A673 (cell line): ENCODE measurements around the gene CYB561D2. TPM values are rescaled to one million over a fixed set of nuclear protein-coding genes. Genes with fewer than 3 reads are reported as not detected.

Source experiments
- BruUV-seq: library from RNA; stranded (reverse); fragments of 400-500 nt; replicated peaks from 2 replicates; lab custom pipeline; 2021; lab: Mats Ljungman, UMichigan
- CTCF ChIA-PET: fragments of 300-600 bp; sonication (Branson Sonifier 250); formaldehyde crosslinking; loops from one replicate; lab custom pipeline; 2022; ENCODE audit warnings: antibody characterized with exemption; lab: Charles Lee
- POLR2A ChIA-PET: fragments of 300-600 bp; sonication (Branson Sonifier 250); formaldehyde crosslinking; loops from one replicate; lab custom pipeline; 2022; ENCODE audit warnings: antibody characterized with exemption; ENCODE audit not compliant: low non-redundant PET; lab: Charles Lee
- DNase-seq: peaks from one replicate; pipeline ENCODE4 v3.0.0-alpha.2; 2015; ENCODE audit warnings: low spot score
- H3K27ac ChIP-seq: fragments of 200-600 bp; sonication (generic); 2 replicates; pipeline ENCODE4 v1.5.1; 2016; ENCODE audit warnings: mixed run types, low read depth, mild to moderate bottlenecking, mixed read lengths, antibody characterized with exemption, low read length; ENCODE audit not compliant: poor library complexity, severe bottlenecking
- H3K27me3 ChIP-seq: fragments of 200-600 bp; sonication (generic); replicated peaks from 2 replicates; pipeline ENCODE4 v1.6.1; 2017; ENCODE audit warnings: mixed run types, low read depth, mild to moderate bottlenecking, mixed read lengths, antibody characterized with exemption, low read length; ENCODE audit not compliant: insufficient read depth, poor library complexity
- H3K36me3 ChIP-seq: fragments of 200-600 bp; sonication (generic); 2 replicates; pipeline ENCODE4 v1.6.1; 2016; ENCODE audit warnings: mixed run types, mild to moderate bottlenecking, mixed read lengths, antibody characterized with exemption, low read length; ENCODE audit not compliant: insufficient read depth, poor library complexity, severe bottlenecking
- H3K4me1 ChIP-seq: fragments of 200-600 bp; sonication (generic); 2 replicates; pipeline ENCODE4 v1.6.1; 2017; ENCODE audit warnings: mixed run types, mild to moderate bottlenecking, mixed read lengths, antibody characterized with exemption, low read length; ENCODE audit not compliant: insufficient read depth, poor library complexity, severe bottlenecking
- H3K4me3 ChIP-seq: fragments of 200-600 bp; sonication (generic); 2 replicates; pipeline ENCODE4 v1.5.1; 2016; ENCODE audit warnings: low read depth, mixed run types, mild to moderate bottlenecking, mixed read lengths, low read length; ENCODE audit not compliant: poor library complexity, severe bottlenecking
- H3K9me3 ChIP-seq: fragments of 200-600 bp; sonication (generic); 2 replicates; pipeline ENCODE4 v1.6.1; 2016; ENCODE audit warnings: mixed run types, low read depth, mild to moderate bottlenecking, mixed read lengths, antibody characterized with exemption, low read length; ENCODE audit not compliant: poor library complexity, severe bottlenecking
- CTCF ChIP-seq: fragments of 300-800, 200-600 bp; sonication (generic); conservative IDR thresholded peaks from 2 replicates; pipeline ENCODE4 v1.5.1; 2017; ENCODE audit warnings: low read depth, mild to moderate bottlenecking, antibody characterized with exemption, low read length, moderate library complexity, mixed read lengths
- EZH2 ChIP-seq: fragments of 200-600 bp; sonication (generic); IDR thresholded peaks from 2 replicates; pipeline ENCODE4 v1.6.1; 2017; ENCODE audit warnings: borderline replicate concordance, low read depth, mild to moderate bottlenecking, mixed read lengths, antibody characterized with exemption, low read length; ENCODE audit not compliant: poor library complexity, severe bottlenecking
- intact Hi-C: fragments of 100-400 bp; cut with micrococcal nuclease; formaldehyde crosslinking; loops from one replicate; pipeline ENCODE4 v1.10.0; 2022; ENCODE audit not compliant: unreplicated experiment
- total RNA-seq: library from RNA; stranded (reverse); gene quantifications from 2 replicates; pipeline ENCODE4 v1.2.3, GENCODE V29; 2021

CYB561D2 gene
- total RNA-seq, 1 experiment from 2014 or later = 8.2 TPM

- Histone ChIP-seq H3K4me3 (no peak overlapping the region), H3K36me3 (no peaks in the 10 kb centered on the region), H3K27me3 (no peaks in the 10 kb centered on the region), H3K27ac (no peak overlapping the region), H3K9me3 (no peaks in the 10 kb centered on the region), H3K4me1 (peaks cover 3% of the 10 kb centered on the region)
- no TSS peak for BruUV-seq
- TF ChIP-seq EZH2 (no peak), CTCF (no peak)
- CTCF ChIA-PET = no interaction called here
- POLR2A ChIA-PET = no interaction called here
- intact Hi-C loops = no loop called here
- no peak for DNase-seq
Measured at GRCh38 chr3:50323614-50324199, 27.0 kb upstream of the CYB561D2 start.

- no peak for TF ChIP-seq EZH2
- TF ChIP-seq CTCF = peak; percentile 66
- peak; percentile 65 for DNase-seq
- Histone ChIP-seq H3K4me3 (no peak overlapping the region), H3K27ac (peak overlapping the region; percentile 30), H3K4me1 (peaks cover 3% of the 10 kb centered on the region), H3K27me3 (no peaks in the 10 kb centered on the region), H3K36me3 (no peaks in the 10 kb centered on the region), H3K9me3 (no peaks in the 10 kb centered on the region)
- no TSS peak for BruUV-seq
- CTCF ChIA-PET = no interaction called here
- intact Hi-C loops = no loop called here
- POLR2A ChIA-PET = no interaction called here
Measured at GRCh38 chr3:50324351-50325112, 26.1 kb upstream of the CYB561D2 start.

GRCh38 chr3:50325113-50325480 lies 25.6 kb upstream of the CYB561D2 start:
- H3K4me1 ChIP-seq = peaks cover 3% of the 10 kb centered on the region
- TF ChIP-seq CTCF = no peak
- TF ChIP-seq EZH2 = no peak
- no peaks in the 10 kb centered on the region for H3K36me3 ChIP-seq
- H3K9me3 ChIP-seq = no peaks in the 10 kb centered on the region
- POLR2A ChIA-PET = no interaction called here
- no peak overlapping the region for H3K27ac ChIP-seq
- DNase-seq = no peak
- CTCF ChIA-PET = no interaction called here
- H3K4me3 ChIP-seq = no peak overlapping the region
- intact Hi-C loops = no loop called here
- no peaks in the 10 kb centered on the region for H3K27me3 ChIP-seq
- BruUV-seq = no TSS peak
